Activated CD4-positive, alpha-beta T cell treated with anti-CD3 and anti-CD28 coated beads, Interleukin-2, amount 50 U/mL, for 1 hour (primary cell): ENCODE results near the gene COL28A1.
A peak's percentile ranks its signal among the peaks of the same experiment; 100 is the strongest.
"Not testable (repeated sequence)": the region's sequence is repeated elsewhere in the genome, so short reads cannot be mapped to it uniquely, and the experiment has no call there.

ENCODE experiments used
- DNase-seq: peaks from one replicate; pipeline ENCODE4 v3.0.0-alpha.2; 2020

The COL28A1 gene

DNA sequence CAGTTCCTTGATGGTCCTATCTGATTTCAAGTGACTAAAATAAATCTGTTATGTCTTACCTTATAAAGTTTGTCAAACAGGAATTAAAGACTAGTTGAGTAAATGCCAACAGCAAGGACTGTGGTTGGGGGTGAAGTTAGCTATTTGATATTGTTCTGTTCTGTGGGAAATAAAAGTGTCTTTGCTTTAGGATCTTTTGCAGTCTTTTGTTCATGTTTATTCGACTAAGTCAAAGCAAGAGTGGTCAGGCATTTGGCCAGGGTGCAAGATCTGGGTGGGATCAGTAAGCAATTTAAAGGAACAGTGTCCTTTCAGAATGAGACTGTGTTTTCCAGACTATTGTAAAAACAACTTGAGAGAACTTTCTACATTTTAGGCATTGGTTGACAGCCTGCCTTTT lies at the start of gene COL28A1:
TSS of gene COL28A1 (minus strand) at position 183 of the 400 bp plus-strand sequence. CDS start 2,998 bp downstream, outside the sequence.
- DNase-seq: no peak

GRCh38 chr7:7584653-7585052 lies 49.0 kb upstream of the COL28A1 start:
- DNase-seq: no peak

GRCh38 chr7:7583731-7584130 lies 48.1 kb upstream of the COL28A1 start:
- DNase-seq: no peak

DNA sequence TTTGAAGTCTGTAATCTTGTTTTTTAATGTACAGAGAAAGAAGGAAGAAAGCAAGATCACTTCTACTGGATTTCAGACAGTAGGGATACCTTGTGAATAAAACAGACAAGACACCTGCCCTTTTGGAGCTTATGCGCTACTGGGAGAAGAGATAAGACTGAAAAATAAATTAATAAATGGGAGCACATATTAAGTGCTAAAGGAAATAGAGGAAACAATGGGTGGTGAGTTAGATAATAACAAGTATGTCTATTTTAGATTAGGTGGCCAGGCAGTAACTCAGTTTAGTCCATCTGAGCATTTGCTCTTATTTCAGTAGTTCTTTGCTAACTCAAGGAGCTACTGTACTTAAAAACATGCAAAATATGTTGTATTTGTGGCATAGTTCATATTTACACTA lies 46.9 kb upstream of the COL28A1 start:
- no peak for DNase-seq

DNA sequence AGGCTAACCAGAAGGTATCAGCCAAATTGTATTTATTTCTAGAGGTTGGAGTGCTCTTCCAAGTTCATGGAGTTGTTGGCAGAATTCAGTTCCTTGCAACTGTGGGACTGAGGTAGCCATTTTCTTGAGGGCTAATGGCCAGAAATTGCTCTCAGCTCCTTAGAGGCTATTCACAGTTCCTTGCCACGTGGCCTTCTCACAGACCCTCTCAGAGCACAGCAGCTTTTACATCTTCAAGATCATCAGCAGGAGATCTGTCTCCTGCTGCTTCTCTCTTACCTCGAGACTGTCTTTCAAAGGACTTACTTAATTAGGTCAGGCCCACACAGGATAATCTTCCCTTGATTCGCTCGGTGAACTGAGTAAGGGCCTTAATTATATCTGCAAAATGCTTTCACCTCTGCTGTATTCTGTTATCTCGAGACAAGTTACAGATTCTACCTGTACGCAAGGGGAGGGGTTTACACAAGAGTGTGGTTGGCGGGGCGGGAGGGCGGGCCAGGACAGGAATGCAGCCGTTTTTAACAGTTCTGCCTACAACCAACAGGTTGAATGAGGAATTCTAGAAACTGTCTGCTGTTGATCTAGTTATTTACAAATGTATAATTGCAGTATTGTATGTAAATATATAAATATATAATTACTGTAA lies 46.0 kb upstream of the COL28A1 start:
- no peak for DNase-seq

GRCh38 chr7:7579638-7580037 lies 44.0 kb upstream of the COL28A1 start:
- no peak for DNase-seq

DNA sequence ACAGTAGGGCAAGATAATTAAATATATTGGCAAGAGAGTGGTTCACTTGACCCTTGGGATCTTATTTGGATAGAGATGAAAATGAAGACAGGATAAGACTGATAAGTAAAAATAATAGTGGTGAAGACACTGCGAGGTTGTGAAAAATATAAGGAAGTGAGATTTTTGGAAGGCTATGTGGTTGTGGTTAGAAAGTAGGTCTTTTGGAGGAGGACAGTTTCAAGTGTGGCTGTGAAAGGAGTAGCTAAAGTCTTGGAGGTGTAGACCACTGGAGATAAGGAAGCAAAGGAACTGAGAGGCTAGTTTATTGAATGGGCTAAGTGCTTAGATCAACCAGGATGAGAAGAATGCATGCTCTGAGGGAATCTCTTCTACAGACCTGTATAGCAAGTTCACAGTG lies 42.2 kb upstream of the COL28A1 start:
- DNase-seq: no peak

DNA sequence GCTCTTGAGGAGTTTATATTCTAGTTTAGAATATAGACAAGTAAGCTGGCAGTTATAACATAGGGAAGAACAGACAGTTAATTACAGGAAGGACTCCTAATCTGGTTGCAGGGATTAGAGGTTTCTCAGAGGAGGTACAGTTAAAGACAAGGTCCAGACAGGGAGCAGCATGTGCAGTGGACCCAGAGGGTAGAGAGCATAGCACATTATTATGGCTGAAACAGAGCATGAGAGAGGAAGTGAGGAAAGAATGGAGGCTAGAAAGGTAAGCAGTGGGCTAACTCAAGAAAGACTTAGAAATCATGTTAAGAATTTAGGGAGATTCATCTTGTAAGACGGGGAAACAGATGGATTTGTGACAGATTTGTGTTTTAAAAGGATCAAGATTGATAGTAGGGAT lies 40.7 kb upstream of the COL28A1 start:
- DNase-seq: no peak

DNA sequence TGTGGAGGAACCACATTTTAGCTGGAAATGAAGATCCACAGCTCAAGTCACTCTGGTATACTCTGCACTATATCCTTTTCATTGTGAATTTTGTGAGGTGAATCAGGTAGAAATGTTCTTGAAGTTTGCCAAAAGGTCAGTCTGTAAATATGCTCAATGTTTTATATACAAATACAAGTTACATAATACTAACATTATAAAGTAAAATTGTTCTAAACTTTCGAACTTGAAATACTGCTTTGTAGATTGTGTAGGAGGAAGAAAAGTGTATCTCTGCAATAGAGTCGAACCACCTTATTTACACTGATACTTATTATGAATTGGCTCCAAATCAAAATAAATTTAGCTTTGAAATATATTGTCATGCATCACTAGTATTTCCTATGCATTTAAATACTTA lies 38.0 kb upstream of the COL28A1 start:
- no peak for DNase-seq

GRCh38 chr7:7570584-7570983 lies 34.9 kb upstream of the COL28A1 start:
- no peak for DNase-seq

- no peak for DNase-seq
These were observed 33.9 kb upstream of the COL28A1 start for GRCh38 chr7:7569615-7570014.

GRCh38 chr7:7569081-7569527 lies 33.4 kb upstream of the COL28A1 start:
- no peak for DNase-seq

DNA sequence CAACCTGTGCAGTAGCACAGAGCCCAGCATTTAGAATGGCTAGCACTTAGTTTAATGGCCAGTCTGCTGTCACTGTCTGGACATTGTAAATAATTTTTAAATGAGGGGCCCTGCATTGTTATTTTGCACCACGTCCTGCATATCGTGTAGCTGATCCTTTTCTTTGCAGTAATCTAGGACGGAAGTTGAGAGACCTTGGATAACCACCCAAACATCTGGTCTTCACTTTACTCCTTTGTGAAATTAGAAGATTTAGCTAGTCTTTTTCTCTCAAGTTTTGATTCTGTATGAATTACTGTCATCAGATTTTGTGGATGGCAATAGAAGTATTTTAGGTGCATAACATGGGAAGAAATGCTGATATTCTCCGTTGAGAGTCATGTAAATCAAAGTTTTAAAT lies 32.9 kb upstream of the COL28A1 start:
- no peak for DNase-seq

- no peak for DNase-seq
These were observed 32.3 kb upstream of the COL28A1 start for GRCh38 chr7:7567898-7568531.

DNA sequence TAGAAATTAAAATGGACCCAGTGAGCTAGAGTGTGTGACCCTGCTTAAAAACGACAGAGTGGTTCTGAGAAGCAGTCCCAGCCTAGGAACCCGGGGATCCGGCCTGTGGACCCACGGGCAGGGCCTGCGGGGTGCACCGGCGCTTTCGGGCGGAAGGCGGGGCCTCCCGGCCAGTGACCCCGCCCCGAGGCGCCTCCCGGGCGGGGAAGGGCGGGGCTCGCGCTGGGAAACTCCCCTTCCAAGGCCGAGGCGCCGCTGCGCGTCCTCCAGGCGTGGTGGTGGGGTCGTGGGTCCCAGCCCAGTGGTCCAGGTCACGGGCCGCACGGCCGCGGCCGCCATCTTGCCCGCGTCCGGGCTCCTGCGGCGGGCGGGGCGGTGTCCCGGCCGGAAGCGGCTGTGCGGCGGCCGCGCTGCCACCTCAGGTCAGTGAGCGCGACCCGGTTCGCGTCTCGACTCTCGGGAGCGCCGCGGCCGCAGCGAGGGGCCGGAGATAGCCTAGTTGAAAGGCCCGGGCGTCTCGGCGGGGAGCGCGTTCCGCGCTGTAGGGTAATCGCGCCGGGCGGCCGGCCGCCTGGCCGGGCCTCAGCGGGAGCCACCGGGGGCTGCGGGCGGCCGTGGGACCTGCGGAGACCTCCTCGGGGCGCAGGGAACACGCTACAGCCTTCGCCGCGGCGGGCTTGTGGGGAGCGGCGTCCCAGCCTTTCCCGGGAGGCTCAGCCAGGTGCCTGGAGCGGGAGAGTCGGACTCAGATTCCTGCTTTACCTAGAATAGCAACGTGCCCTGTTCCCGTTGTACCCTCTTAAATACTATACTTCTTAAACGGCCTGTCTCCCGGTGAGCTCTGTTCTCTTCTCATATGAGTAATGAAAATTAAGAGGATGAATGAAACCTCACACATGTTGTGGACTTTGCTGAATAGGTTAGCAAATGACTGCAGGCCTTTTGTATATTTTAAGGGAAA lies 31.3 kb upstream of the COL28A1 start, which contains the start of gene MIOS:
TSS of gene MIOS (plus strand) at position 234 of the 961 bp plus-strand sequence. CDS start 5,592 bp downstream, outside the sequence.
- DNase-seq: peak; percentile 78

- DNase-seq: no peak
These were observed 30.3 kb upstream of the COL28A1 start for GRCh38 chr7:7565746-7566650.

- DNase-seq: no peak
These were observed 29.5 kb upstream of the COL28A1 start for GRCh38 chr7:7565018-7565680.

DNA sequence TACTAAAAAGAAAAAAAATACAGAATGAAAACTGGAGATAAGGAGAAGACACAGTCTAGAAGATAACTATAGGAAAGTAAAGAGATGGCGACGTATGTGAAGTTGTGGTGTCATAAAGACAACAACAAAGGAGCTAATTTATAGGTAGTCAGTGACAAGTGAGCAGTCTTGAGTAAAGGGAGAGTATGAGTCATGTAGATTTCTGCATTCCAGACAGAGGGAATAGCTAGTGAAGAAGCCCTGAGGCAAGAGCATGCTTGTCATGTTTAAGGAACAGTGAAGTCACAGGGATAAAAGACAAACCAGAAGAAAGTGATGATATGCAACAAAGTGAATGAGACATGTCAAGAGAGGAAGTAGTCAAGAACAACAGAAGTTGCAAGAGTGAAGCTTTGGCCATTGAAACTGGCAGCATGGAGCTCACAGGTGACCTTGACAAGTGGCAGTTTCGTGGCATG lies 28.7 kb upstream of the COL28A1 start:
- no peak for DNase-seq

DNA sequence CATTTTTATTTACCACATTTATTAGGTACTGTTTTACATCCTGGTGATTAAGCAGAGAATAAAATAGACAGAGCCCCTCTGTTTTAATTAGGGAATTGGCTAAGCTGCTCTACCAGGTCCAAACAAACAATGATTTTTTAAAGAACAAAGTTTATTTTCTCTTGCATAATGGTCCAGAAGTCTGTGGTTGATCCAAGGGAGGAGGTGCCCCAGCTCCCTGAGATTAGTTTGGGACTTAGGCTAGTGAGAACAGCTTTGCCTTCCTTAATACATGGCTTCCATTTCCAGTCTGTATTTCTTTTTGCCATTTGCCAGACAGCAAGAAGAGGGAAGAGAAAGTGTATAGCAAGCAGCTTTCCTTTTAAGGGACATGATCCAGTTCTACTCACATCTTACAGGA lies 28.1 kb upstream of the COL28A1 start:
- DNase-seq: no peak

DNA sequence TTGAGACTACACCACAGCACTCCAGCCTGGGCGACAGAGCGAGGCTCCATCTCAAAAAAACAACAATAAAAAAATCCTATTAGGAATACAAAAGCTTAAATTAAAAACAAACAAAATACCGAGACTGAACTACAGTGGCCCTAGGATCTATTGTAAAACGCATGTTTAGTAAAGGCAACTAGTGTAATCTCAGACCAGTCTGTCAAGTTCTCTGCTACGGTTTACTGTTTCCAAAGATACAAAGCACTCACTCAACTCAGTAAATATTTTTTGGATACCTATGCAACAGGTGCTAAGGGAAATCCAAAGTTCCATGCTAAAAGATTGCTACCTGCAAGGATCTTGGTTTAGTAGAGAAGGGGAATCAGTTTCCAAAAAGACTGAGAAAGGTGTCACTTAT lies 27.6 kb upstream of the COL28A1 start:
- DNase-seq: no peak

DNA sequence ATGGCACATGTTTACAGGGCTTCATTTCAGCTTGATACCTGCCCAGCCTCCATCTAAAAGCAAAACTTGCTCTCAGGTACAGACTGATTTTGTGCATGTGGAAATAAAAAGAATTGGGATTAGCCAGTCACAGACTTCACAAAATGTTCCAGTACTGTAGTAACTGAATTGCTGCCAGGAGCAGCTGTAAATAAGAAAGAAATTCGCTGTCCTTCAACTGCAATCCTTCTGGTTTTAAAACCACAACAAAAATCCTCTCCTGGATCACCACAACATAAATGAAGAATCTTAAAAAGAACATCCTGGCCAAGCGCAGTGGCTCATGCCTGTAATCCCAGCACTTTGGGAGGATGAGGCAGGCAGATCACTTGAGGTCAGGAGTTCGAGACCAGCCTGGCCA lies 27.1 kb upstream of the COL28A1 start:
- no peak for DNase-seq

DNA sequence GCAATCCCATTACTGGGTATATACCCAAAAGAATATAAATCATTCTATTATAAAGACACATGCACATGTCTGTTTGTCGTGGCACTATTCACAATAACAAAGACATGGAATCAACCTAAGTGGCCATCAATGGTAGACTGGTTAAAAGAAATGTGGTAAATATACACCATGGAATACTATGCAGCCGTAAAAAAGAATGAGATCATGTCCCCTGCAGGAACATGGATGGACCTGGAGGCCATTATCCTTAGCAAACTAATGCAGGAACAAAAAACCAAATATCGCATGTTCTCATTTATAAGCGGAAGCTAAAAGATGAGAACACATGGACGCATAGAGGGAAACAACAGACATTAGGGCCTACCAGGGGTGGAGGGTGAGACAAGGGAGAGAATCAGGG lies 25.9 kb upstream of the COL28A1 start:
- DNase-seq: not testable (repeated sequence)
